GM18502 (cell line): ENCODE measurements around the gene MEPCE.

Experiments
- ATAC-seq: cut with Tn5 transposase; IDR thresholded peaks from one replicate; pipeline ENCODE4 v1.9.1; 2021; ENCODE audit warnings: mild to moderate bottlenecking; ENCODE audit not compliant: unreplicated experiment, poor library complexity

Gene MEPCE

DNA sequence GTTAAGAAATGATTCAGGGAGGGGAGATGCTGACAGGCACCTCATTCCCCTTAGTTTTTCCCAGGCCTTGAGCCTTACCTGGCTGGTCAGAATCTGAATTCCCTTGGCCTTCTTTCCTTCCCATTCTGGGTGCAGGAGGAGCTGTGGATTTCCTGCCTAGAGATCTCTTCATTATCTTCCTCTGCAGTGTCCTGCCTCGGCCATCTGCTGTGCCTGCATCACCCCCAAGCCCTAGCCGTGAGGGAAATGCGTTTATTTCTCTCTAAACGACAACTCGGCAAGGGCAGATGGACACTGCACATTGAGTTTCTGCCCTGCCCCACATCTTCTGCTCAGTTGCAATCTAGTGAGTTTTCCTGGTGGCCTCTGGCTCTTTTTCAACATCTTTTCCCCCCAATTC, 27.8 kb upstream of the MEPCE start:
- no peak for ATAC-seq

- no peak for ATAC-seq
Measured at GRCh38 chr7:100402241-100402640, 27.4 kb upstream of the MEPCE start.

GRCh38 chr7:100406767-100407166, 22.9 kb upstream of the MEPCE start:
- no peak for ATAC-seq

GRCh38 chr7:100407285-100408180, 22.1 kb upstream of the MEPCE start:
- ATAC-seq, result no peak

- no peak for ATAC-seq
Measured at GRCh38 chr7:100411101-100411500, 18.5 kb upstream of the MEPCE start.

- no peak for ATAC-seq
Measured at GRCh38 chr7:100413346-100413745, 16.3 kb upstream of the MEPCE start.

DNA sequence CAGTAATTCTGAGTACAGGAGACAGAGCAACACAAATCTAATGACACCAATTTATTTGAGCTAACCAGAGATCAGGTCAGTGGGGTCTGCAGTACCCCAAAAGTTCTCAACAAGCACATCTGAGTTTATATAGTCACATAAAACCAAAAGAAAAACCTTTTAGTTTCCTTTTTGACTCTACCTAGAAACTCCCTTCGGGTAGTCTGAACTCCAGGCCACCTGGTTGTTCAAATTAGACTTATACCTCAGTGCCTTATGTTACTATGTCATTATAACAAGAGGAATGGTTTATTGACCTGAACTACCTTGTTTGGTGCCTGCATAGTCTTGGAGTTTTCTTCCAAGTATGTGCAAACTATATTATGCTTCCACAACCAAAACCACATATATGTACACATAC, 15.7 kb upstream of the MEPCE start:
- ATAC-seq, result no peak

DNA sequence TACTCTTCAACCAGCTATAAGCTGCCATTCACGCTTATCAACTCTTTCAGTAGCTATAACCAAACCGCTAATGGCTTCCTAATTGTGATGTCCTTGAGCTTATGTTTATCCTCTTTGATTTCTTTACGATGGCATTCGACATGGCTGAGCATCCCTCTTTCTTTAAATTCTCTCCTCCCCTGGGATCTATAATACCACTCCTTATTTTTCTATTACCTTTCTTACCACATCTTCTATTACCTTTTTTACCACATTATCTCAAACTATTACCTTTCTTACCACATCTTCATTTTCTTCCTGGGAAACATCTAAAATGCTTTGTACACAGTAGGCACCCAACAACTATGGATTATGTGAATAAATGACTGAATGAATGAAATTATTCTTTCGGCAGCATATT, 14.2 kb upstream of the MEPCE start:
- no peak for ATAC-seq

DNA sequence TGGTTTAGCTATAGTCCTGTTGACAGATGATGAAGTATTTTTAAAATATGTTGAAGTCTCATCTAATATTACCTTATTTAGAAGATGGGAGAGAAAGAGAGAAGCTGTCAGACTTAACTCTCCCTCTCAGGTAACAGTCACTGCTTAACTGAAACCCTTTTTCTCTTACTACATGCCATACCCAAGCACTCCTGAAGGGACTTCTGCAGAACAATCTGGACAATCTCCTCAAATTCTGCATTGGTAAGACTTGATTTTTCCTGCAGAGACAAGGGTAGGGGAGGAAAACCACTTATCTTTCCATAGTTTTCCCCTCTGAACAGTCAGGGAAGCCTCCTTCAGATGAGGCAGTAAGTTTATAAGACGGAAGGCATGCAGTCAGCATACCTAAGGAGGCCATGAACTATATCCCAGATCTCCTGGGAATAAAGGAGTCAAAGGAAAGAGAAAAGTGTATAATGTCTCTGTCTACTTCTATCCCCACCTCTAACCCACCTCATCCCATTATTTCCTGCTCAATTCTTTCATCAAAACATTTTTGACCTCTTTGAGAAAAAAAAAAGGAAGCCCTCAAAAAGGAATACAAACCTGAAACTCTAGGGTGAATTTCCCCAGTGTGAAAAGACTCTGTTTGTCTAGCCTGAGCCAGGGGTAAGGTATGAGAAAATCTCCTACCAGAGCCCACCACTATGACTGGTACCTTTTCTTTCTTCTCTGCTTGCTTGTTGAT, 10.5 kb upstream of the MEPCE start:
- no peak for ATAC-seq

GRCh38 chr7:100419660-100420226, 9.9 kb upstream of the MEPCE start:
- ATAC-seq, result no peak

- ATAC-seq, result no peak
Measured at GRCh38 chr7:100423315-100423714, 6.3 kb upstream of the MEPCE start.

- ATAC-seq, result no peak
Measured at GRCh38 chr7:100425347-100425746, 4.3 kb upstream of the MEPCE start.

GRCh38 chr7:100426516-100426915, 3.1 kb upstream of the MEPCE start:
- ATAC-seq, result no peak

DNA sequence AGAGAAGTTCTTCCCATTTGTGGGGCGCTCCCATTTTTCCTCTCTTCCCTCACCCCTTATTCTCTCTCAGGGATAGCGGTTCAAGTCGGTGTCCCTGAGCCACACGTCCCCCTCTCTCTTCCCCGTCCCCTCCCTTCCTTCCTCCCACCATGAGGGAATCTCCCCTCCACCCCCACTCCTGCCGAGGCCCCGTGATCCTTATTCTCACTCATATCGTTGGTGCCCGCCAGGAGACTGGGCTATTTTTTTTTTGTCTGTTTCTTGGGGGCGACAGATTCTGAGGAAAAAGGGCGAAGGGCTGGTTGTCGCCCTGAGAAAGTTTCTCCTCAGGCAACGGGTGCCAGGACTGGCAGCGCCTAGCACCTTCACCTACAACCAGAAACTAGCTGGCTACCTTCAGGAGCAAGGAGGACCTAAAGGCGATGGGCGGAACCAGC, 1.9 kb upstream of the MEPCE start:
- no peak for ATAC-seq

- peak; percentile 49 for ATAC-seq
Measured at GRCh38 chr7:100428199-100428966, 1.2 kb upstream of the MEPCE start, which contains the start of gene ZCWPW1. Gene ZCWPW1 (minus strand): TSS chr7:100428703. CDS start chr7:100420649, 8,054 bp downstream.

GRCh38 chr7:100428967-100429636, 529 bp upstream of the MEPCE start:
- peak; percentile 51 for ATAC-seq

DNA sequence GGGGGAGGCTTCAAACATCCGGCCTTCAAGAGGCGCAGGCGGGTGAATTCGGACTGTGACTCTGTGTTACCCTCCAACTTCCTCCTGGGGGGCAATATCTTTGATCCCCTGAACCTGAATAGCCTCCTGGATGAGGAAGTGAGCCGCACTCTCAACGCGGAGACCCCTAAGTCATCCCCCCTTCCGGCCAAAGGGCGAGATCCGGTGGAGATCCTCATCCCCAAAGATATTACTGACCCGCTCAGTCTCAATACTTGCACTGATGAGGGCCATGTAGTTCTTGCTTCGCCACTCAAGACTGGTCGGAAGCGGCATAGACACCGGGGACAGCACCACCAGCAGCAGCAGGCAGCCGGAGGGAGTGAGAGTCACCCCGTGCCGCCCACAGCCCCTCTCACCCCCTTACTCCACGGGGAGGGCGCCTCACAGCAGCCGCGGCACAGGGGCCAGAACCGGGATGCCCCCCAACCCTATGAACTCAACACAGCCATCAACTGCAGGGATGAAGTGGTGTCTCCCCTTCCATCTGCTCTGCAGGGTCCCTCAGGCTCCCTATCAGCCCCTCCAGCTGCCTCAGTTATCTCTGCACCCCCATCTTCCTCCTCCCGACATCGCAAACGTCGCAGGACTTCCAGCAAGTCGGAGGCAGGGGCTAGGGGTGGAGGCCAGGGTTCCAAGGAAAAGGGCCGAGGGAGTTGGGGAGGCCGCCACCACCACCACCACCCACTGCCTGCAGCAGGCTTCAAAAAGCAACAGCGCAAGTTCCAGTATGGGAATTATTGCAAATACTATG, 1.1 kb downstream of the MEPCE start:
- no peak for ATAC-seq

DNA sequence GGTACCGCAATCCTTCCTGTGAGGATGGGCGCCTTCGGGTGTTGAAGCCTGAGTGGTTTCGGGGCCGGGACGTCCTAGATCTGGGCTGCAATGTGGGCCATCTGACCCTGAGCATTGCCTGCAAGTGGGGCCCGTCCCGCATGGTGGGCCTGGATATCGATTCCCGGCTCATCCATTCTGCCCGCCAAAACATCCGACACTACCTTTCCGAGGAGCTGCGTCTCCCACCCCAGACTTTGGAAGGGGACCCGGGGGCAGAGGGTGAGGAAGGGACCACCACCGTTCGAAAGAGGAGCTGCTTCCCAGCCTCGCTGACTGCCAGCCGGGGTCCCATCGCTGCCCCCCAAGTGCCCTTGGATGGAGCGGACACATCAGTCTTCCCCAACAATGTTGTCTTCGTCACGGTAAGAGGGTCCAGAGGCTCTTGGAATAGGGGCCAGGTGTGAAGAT, 1.7 kb downstream of the MEPCE start:
- ATAC-seq, result no peak

GRCh38 chr7:100432053-100432452, 2.4 kb downstream of the MEPCE start:
- ATAC-seq, result no peak
